GM21528 (cell line): ENCODE results near the gene CCR9.

Source experiments
- ATAC-seq: cut with Tn5 transposase; IDR thresholded peaks from one replicate; pipeline ENCODE4 v1.9.1; 2021; ENCODE audit warnings: mild to moderate bottlenecking, moderate library complexity; ENCODE audit not compliant: unreplicated experiment, low FRiP score

CCR9 gene

DNA sequence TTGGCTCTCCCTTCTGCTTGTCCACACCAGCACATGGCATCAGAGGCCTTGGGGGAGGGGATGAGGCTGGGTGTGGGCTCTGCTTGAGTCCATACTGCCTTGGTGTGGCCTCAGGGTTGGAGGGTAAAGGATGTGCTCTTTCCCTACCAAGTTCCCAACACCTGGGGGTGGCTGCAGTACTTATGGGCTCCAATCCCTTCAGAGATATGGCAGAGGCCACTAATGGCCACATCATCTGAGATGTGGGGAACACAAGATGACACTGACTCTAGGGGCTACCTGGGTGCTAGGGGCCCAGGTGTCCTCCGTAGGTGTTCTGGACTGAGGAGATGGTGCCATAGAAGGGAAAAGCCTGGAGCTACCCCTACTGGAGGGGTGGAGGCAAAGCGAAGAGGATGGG is 63.8 kb downstream of the CCR9 start:
- ATAC-seq: no peak

DNA sequence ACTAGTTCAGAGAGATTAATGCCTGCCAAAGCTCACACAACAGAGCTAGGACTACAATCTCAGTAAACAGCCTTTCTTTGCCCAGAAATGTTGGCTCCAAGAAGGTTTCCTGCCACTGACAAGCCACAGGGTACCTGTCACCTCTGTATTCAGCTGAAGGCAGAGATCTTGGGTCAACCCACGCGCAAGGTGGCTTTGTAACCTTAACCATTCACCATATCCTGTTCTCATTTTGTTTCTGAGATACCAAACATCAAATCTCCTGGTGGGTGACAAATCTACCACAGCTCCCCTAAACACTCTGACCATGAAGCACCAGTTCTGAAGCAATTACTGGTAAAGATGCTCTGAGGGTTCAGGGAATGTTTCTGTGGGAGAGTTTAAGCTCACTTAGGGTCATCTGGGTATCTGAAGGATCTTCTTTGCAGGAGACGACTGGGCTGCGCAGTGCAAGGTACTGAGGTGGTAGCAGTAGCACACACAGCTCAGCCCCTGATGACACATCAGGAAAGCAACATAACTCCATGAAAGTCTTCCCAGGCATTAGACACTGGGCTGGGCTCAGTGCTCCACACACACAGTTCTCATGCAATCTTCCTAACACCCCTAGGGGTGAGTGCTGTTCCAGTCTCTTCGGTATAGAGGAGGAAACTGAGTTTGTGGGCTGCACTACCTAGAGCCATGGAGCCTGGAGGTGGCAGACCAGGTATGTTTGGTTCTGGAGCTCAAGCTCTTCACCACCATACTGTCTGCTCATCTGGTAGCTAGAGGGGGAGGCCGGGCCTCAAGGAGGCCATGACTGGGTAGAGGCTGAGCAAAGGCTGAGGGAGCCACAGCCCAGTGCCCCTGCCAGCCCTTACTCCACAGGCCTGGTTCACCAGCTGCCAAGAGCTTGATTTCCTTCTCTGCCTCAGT is 64.6 kb downstream of the CCR9 start:
- no peak for ATAC-seq

DNA sequence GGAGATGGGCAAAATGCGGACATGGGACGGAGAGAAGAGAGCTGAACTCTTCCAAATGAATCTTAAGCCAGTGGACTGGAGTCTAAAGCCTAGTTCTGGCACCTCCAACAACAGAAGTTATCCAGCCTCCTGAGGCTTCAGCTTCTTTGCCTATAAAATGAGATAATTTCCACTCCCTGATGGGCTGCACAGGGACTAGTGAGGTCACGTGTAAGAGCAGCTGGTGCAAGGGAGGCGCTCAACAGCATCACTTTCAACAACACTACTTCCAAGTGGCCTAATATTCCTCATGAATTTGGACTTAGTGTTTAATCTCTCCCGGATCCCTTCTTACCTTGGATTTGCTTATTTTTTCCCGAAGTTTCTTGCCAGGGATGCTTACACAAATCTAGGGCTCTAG is 65.6 kb downstream of the CCR9 start:
- no peak for ATAC-seq

DNA sequence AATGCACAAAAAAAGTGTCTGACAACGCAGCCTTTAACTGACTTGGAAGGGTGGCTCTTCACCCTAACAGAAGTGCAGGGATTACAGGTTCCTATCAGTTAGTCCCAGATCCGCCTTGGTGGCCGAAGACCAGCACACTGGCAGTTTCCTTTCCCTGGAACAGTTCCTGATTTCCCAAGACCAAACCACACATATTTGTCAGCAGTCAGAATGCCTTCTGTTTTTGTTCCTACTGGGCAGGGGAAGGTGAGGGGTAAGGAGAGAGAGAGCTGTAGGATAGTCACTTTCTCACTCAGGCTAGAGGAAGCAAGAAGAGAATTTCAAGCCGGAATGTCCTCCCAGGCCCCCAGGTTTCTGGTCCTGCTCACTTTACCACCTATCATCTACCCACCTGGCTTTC is 66.1 kb downstream of the CCR9 start:
- ATAC-seq: no peak
